Measurements from ENCODE around the gene ALS2CL. TPM values are rescaled to one million over a fixed set of nuclear protein-coding genes. Genes with fewer than 3 reads are reported as not detected.

The ALS2CL gene
- total RNA-seq, 1 donor, result 2.4 TPM

GRCh38 chr3:46643701-46644100 lies 49.8 kb downstream of the ALS2CL start:
- DNase-seq (ENCODE audit: low read depth in 2 of 3, low spot score in 2 of 3), result no peak

DNA sequence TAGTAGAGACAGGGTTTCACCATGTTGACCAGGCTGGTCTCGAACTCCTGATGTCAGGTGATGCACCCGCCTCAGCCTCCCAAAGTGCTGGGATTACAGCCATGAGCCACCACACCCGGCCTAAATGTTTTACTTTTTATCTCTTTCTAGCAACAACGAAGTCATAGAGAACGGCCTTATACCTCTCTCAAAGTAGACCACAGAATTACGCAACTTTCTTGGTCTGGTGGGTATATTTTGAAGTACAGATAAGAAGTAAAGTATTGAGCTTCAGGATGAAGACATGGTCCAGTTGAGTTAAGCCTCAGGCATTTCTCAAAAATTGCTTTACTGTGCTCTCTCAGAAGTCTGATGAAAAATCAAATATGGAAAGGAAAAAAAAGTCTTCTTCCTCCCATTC lies 50.5 kb downstream of the ALS2CL start:
- DNase-seq (ENCODE audit: low read depth in 2 of 3, low spot score in 2 of 3), result peak in 1 of 3 donors; percentile 49

GRCh38 chr3:46640927-46641326 lies 52.6 kb downstream of the ALS2CL start:
- no peak for DNase-seq (ENCODE audit: low read depth in 2 of 3, low spot score in 2 of 3)

GRCh38 chr3:46639221-46639620 lies 54.3 kb downstream of the ALS2CL start:
- DNase-seq (ENCODE audit: low read depth in 2 of 3, low spot score in 2 of 3), result no peak

- no peak for DNase-seq (ENCODE audit: low read depth in 2 of 3, low spot score in 2 of 3)
Observed at GRCh38 chr3:46634856-46635255, 58.6 kb downstream of the ALS2CL start.

DNA sequence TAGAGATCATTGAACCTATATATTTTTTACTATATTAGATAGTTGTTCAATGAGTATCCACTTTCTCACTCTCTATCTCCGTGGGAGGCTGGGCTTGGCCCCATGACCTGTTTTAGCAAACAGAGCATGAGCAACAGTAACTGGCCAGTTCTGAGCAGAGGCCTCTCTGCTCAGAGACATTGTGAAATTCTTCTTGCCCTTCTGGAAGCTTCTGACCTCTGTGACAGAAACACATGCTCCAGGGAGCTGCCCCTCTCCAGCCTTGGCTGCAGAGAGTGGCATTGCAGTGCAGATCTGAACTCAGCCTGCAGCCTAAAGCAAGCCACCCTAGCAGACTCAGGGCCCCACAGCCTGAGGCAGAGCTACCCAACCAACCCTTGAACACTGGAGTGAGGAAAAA lies 60.7 kb downstream of the ALS2CL start:
- no peak for DNase-seq (ENCODE audit: low read depth in 2 of 3, low spot score in 2 of 3)

GRCh38 chr3:46629551-46630517 lies 63.6 kb downstream of the ALS2CL start:
- peak; percentile 59 to 80 (median 79) for DNase-seq (ENCODE audit: low read depth in 2 of 3, low spot score in 2 of 3)

DNA sequence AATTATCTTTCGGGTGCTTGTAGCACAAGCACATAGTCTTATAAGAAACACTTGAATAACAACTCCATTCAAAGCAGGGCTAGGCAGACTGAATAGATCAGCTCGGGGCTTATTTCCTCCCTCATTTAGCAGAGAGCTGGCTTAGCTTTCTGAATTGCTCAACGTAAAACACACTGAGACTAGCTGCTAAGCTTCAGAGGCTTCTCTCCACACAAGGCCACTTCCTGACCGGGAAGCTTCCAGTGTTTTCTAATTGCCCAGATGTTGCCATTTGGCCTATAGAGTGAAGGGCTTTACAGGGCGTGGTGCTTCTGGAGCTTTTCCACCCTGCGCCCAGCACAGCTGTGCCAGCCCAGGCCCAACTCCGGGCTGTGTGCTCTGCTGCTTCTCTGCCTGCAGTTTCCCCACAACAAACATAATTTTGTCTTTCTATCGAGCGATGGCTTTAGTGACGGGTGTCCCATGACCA lies 64.5 kb downstream of the ALS2CL start:
- DNase-seq (ENCODE audit: low read depth in 2 of 3, low spot score in 2 of 3), result no peak

DNA sequence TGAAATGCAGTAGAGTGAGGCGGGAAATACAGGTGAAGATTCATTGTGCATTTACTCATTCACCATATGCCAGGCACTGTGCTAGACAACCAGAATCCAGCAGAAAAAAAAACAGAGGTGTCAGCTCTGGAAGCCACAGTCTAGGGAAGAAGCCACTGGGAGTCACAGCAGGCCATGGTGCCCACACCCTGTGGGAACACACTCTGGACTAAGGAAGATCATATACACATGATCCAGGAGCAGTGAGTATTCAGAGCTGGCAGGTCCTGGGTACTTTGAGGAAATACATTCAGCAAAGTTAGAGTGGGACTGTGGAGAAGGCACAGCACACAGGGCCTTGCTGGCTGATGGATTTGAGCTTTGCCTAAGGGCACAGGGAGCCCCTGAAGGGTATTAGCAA lies 66.4 kb downstream of the ALS2CL start:
- no peak for DNase-seq (ENCODE audit: low read depth in 2 of 3, low spot score in 2 of 3)

- DNase-seq (ENCODE audit: low read depth in 2 of 3, low spot score in 2 of 3), result no peak
Observed at GRCh38 chr3:46626039-46626438, 67.4 kb downstream of the ALS2CL start.

- no peak for DNase-seq (ENCODE audit: low read depth in 2 of 3, low spot score in 2 of 3)
Observed at GRCh38 chr3:46624975-46625490, 68.4 kb downstream of the ALS2CL start.

DNA sequence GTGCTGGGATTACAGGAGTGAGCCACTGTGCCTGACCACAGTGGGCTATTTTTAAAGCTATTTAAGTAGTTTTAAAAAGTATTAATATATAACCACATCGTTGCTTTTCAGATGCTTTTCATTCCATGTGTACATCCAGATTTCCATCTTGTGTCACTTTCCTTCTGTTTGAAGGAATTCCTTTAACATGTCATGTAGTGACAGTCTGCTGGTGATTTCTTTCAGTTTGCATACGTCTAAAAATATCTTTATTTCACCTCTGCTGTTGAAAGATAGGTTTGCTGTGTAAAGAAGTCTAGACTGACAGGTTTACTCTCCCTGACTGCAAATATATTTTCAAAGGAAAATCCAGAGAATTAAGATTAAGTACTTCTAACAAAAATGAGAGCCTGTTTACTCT lies 68.9 kb downstream of the ALS2CL start:
- DNase-seq (ENCODE audit: low read depth in 2 of 3, low spot score in 2 of 3), result no peak

DNA sequence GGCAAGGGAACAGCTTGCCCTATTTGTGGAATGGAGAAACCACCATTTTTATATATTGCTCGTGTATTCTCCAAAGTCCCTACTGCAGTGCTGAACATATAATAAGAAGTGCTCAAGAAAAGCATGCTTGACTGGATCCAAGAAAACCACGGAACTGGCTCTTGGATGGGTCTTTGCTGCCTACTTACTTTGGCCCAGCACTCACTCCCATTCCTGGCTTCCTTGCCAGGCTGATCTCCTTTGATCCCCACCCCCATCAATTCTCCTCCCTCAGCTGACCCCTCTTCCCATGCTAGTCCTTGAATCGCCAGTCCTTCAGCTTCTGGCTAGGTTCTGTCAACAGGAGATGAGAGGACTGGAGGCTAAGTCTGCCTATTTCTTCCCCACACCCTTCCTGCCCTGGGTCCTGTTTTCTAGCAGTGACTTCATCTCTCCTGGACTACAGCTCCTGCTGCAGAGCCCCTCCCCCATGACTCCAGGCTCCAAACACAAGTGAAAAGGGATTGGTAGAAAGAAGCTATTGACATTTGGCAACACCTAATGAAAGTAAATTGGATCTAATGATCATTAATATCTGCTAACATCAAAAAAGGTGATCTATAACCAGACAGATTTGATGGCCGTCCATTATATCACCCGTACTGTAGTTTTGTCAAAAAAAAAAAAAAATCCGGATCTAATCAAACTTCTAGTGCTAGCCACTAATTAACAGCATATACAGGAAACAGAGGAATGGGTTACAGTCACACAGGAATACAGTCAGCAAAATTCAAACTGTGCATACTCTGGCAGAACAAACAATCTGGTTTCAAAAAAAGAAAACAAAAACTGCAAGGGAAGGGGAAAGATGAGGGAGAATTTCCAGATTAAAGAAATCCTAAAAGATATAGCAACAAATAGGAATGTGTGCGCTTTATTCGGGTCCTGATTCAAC lies 73.4 kb downstream of the ALS2CL start:
- DNase-seq (ENCODE audit: low read depth in 2 of 3, low spot score in 2 of 3), result no peak

Small RNAs within 50 kb of the gene (small RNA-seq; reads per million reads assigned to genes)
- gene RF00591, result not detected

Other genes with a start within 250 kb of the ALS2CL start
- 3.2 TPM for gene LTF, start 228.8 kb downstream of the ALS2CL start, total RNA-seq
- not detected for gene RTP3, start 195.7 kb downstream of the ALS2CL start, total RNA-seq
- gene LRRC2, start 127.4 kb downstream of the ALS2CL start, total RNA-seq, result under 0.01 TPM
- gene FAM240A, start 81.2 kb downstream of the ALS2CL start, total RNA-seq, result not detected
- gene TMIE, start 7.7 kb upstream of the ALS2CL start, total RNA-seq, result under 0.01 TPM
- gene PRSS50, start 24.2 kb upstream of the ALS2CL start, total RNA-seq, result under 0.01 TPM
- gene MYL3, start 169.8 kb upstream of the ALS2CL start, total RNA-seq, result not detected
- gene PTH1R, start 184.0 kb upstream of the ALS2CL start, total RNA-seq, result under 0.01 TPM